H1 (cell line): ENCODE results near the gene BCAR3. TPM values are rescaled to one million over a fixed set of nuclear protein-coding genes. Genes with fewer than 3 reads are reported as not detected.

Experiments
- CHD2 ChIP-seq: IDR thresholded peaks from 2 replicates; pipeline ENCODE4 v1.6.1; 2012; ENCODE audit warnings: low read length, improper control_type of control experiment
- HDAC2 ChIP-seq, 2 experiments: fragments of 300-600 bp in 1 of 2; sonication (generic) in 1 of 2; IDR thresholded peaks; 2 replicates each; pipeline ENCODE4 v1.6.1; 2011 to 2012; ENCODE audit warnings: low read depth in 2 of 2, low read length in 2 of 2, mild to moderate bottlenecking in 2 of 2, moderate library complexity in 2 of 2, borderline replicate concordance in 1 of 2, inconsistent platforms in 1 of 2
- KDM5A ChIP-seq: fragments of 200-600 bp; IDR thresholded peaks from 2 replicates; pipeline ENCODE4 v1.7.1; 2012; ENCODE audit warnings: mild to moderate bottlenecking, low read length, inconsistent platforms, mixed read lengths
- polyA plus RNA-seq, 7 experiments: library from polyadenylated mRNA; depleted of rRNA in 3 of 7; stranded (reverse) in 5 of 7; unstranded in 2 of 7; fragments of >200 nt in 5 of 7; fragments of 200-250 nt in 2 of 7; gene quantifications; 1 replicate in 5 of 7; 2 replicates in 1 of 7; 4 replicates in 1 of 7; pipeline versions ENCODE4 v1.2.1 to v1.2.3, GENCODE V29; 2011 to 2013; ENCODE audit warnings: missing spikeins in 2 of 7, mixed read lengths in 2 of 7
- total RNA-seq: library from RNA; stranded (reverse); fragmentation: NEBNext Ultra II Directional; extraction: Animal tissue kit (Norgen Biotek cat#: 25700); gene quantifications from 2 replicates; pipeline ENCODE4 v1.2.1, GENCODE V29; 2021
- TF ChIP-seq, protein P1 (sequence below): IDR thresholded peaks from 2 replicates; pipeline ENCODE4 v1.6.1; 2012; ENCODE audit warnings: inconsistent platforms

The BCAR3 gene
- total and polyA plus RNA-seq, 2 of the 8 experiments (the other 6 are each of a cell fraction or from before 2014, with no cell fraction given): 5.6 to 9.2 TPM

DNA sequence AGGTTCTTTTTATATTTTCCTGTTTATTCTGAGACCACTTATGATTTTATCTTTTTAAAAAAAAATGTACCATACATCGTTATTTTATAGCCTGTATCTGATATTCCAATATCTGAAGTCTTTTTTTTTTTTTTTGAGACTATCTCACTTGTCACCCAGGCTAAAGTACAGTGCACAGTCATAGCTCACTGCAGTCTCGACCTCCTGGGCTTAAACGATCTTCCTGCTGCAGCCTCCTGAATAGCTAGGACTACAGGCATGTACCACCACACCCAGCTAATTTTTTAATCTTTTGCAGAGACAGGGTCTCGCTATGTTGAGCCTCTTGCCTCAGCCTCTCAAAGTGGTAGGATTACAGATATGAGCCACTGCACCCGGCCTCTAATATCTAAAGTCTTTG, 25.1 kb downstream of the BCAR3 start (continued):
- TF ChIP-seq KDM5A: no peak
- TF ChIP-seq, protein P1, sequence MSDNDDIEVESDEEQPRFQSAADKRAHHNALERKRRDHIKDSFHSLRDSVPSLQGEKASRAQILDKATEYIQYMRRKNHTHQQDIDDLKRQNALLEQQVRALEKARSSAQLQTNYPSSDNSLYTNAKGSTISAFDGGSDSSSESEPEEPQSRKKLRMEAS: no peak
- TF ChIP-seq CHD2: no peak
- TF ChIP-seq HDAC2 (IDR thresholded peaks at IDR 0.05; ENCODE audit: borderline replicate concordance in 1 of 2, low read depth in 2 of 2, low read length in 2 of 2): no peak
